K562 (cell line): ENCODE measurements around the gene PAXIP1. TPM values are rescaled to one million over a fixed set of nuclear protein-coding genes. Genes with fewer than 3 reads are reported as not detected.

ENCODE experiments used
- ATAC-seq: fragments of 200-7000 bp; cut with Tn5 transposase; 3 replicates; pipeline ENCODE4 v1.9.1; 2020; ENCODE audit warnings: moderate library complexity
- BruUV-seq: library from RNA; stranded (reverse); fragments of 400-500 nt; replicated peaks from 2 replicates; lab custom pipeline; 2021; lab: Mats Ljungman, UMichigan
- CTCF ChIA-PET: fragments of 300-600 bp; formaldehyde crosslinking; extraction: SDS; loops from one replicate; lab custom pipeline; 2021; ENCODE audit warnings: low intra/inter-chr PET ratio; lab: Yijun Ruan, JAX
- POLR2A ChIA-PET: fragments of 300-600, 350-650 bp; sonication (Branson Sonifier 250); formaldehyde crosslinking; extraction: SDS; loops from one replicate; lab custom pipeline; 2021; ENCODE audit warnings: antibody characterized with exemption, inconsistent platforms; lab: Yijun Ruan, JAX
- DNase-seq, 4 experiments: peaks; one replicate each; pipeline versions ENCODE4 v3.0.0 to v3.0.0-alpha.2; 2011 to 2018; ENCODE audit warnings: low spot score in 3 of 4, mixed read lengths in 3 of 4; ENCODE audit errors: extremely low read depth in 1 of 4
- FAIRE-seq: peaks from 2 replicates; lab custom pipeline; 2011; peaks lifted over from hg19 to GRCh38; lab: Jason Lieb, UNC
- H2AFZ ChIP-seq: 2 replicates; pipeline ENCODE4 v1.6.0; 2011; ENCODE audit warnings: low read depth, low read length, control low read depth, inconsistent platforms
- H3K27ac ChIP-seq: fragments of 200-600 bp; 3 replicates; pipeline ENCODE4 v1.8.0; 2011; ENCODE audit warnings: low read depth, mild to moderate bottlenecking, control low read depth, inconsistent platforms, low read length, moderate library complexity, mixed read lengths; ENCODE audit errors: extremely low read depth
- H3K27me3 ChIP-seq, 2 experiments: fragments of 300-600 bp in 1 of 2; 2 replicates in 1 of 2; 3 replicates in 1 of 2; pipeline versions ENCODE4 v1.6.0 to v1.8.0; 2011; ENCODE audit warnings: inconsistent platforms in 2 of 2, low read length in 2 of 2, mild to moderate bottlenecking in 1 of 2, mixed read lengths in 1 of 2, moderate library complexity in 1 of 2; ENCODE audit not compliant: control insufficient read depth in 2 of 2, insufficient read depth in 2 of 2
- H3K36me3 ChIP-seq: fragments of 300-600 bp; 3 replicates; pipeline ENCODE4 v1.8.0; 2011; ENCODE audit warnings: mild to moderate bottlenecking, low read length, inconsistent platforms; ENCODE audit not compliant: control insufficient read depth, insufficient read depth
- H3K4me1 ChIP-seq, 2 experiments: fragments of 200-600 bp in 1 of 2; replicated peaks in 1 of 2; 2 replicates in 1 of 2; 3 replicates in 1 of 2; pipeline versions ENCODE4 v1.5.1 to v1.8.0; 2011; ENCODE audit warnings: inconsistent platforms in 2 of 2, low read length in 2 of 2, mild to moderate bottlenecking in 1 of 2, mixed read lengths in 1 of 2, moderate library complexity in 1 of 2; ENCODE audit not compliant: control insufficient read depth in 2 of 2, insufficient read depth in 2 of 2
- H3K4me2 ChIP-seq: 2 replicates; pipeline ENCODE4 v1.6.1; 2011; ENCODE audit warnings: low read length, control low read depth, inconsistent platforms, mixed read lengths; ENCODE audit not compliant: insufficient read depth
- H3K4me3 ChIP-seq: fragments of 200-600 bp; sonication (generic), shearing (Covaris generic); 2 replicates; pipeline ENCODE4 v1.5.1; 2016; ENCODE audit warnings: control low read depth, inconsistent platforms
- H3K79me2 ChIP-seq: fragments of 200-600 bp; 3 replicates; pipeline ENCODE4 v1.8.0; 2011; ENCODE audit warnings: low read length, inconsistent platforms; ENCODE audit not compliant: control insufficient read depth, insufficient read depth
- H3K9ac ChIP-seq, 2 experiments: 2 replicates each; pipeline versions ENCODE4 v1.6.0 to v1.6.1; 2011; ENCODE audit warnings: low read depth in 2 of 2, low read length in 2 of 2, control low read depth in 1 of 2, inconsistent platforms in 1 of 2, mild to moderate bottlenecking in 1 of 2, mixed read lengths in 1 of 2; ENCODE audit not compliant: insufficient read depth in 1 of 2
- H3K9me1 ChIP-seq: one replicate; pipeline ENCODE4 v1.6.0; 2011; ENCODE audit warnings: inconsistent platforms, mild to moderate bottlenecking, low read length, moderate library complexity; ENCODE audit not compliant: control insufficient read depth, insufficient read depth
- H3K9me3 ChIP-seq: replicated peaks from 2 replicates; pipeline ENCODE4 v1.5.1; 2011; ENCODE audit warnings: low read depth, low read length, inconsistent platforms; ENCODE audit not compliant: control insufficient read depth, insufficient read depth
- H4K20me1 ChIP-seq: replicated peaks from 2 replicates; pipeline ENCODE4 v1.6.1; 2011; ENCODE audit warnings: low read length, inconsistent platforms, mixed read lengths; ENCODE audit not compliant: control insufficient read depth, insufficient read depth
- ARID1B ChIP-seq: fragments of 450-650 bp; IDR thresholded peaks from 2 replicates; pipeline ENCODE4 v1.6.1; 2016; ENCODE audit warnings: antibody characterized with exemption, mild to moderate bottlenecking, inconsistent platforms
- ESRRA ChIP-seq: fragments of 450-650 bp; IDR thresholded peaks from 2 replicates; pipeline ENCODE4 v1.6.1; 2014; ENCODE audit warnings: low read depth, mild to moderate bottlenecking, moderate library complexity, borderline replicate concordance
- FOXJ2 ChIP-seq: fragments of 200-800 bp; sonication (Bioruptor generic); IDR thresholded peaks from 2 replicates; pipeline ENCODE4 v1.6.1; 2016; ENCODE audit warnings: missing genetic modification characterization, missing compliant biosample characterization
- HMG20A ChIP-seq: fragments of 450-650 bp; formaldehyde crosslinking; conservative IDR thresholded peaks from 2 replicates; pipeline ENCODE4 v1.4.0; 2020; ENCODE audit warnings: mild to moderate bottlenecking, mixed read lengths
- KLF6 ChIP-seq: fragments of 250-450 bp; sonication (Bioruptor Pico); IDR thresholded peaks from 2 replicates; pipeline ENCODE4 v1.4.0; 2020; ENCODE audit warnings: mild to moderate bottlenecking, moderate library complexity, borderline replicate concordance
- NCOR1 ChIP-seq: fragments of 450-650 bp; IDR thresholded peaks from 2 replicates; pipeline ENCODE4 v1.6.1; 2016; ENCODE audit warnings: mild to moderate bottlenecking, moderate library complexity
- NR2F6 ChIP-seq: fragments of 450-650 bp; formaldehyde crosslinking; IDR thresholded peaks from 2 replicates; pipeline ENCODE4 v1.4.0; 2020; ENCODE audit warnings: mild to moderate bottlenecking
- SNIP1 ChIP-seq: fragments of 450-650 bp; IDR thresholded peaks from 2 replicates; pipeline ENCODE4 v1.7.1; 2017; ENCODE audit warnings: low read depth, mild to moderate bottlenecking
- WGBS: fragments of 100-300 bp; shearing (Covaris generic); methylation state at CpG from one replicate; pipeline ENCODE4 v1.1.6; 2016; ENCODE audit warnings: low coverage, mixed read lengths; ENCODE audit not compliant: insufficient coverage; ENCODE audit errors: missing lambda C conversion rate; 5-methylcytosine and 5-hydroxymethylcytosine counted together
- in situ Hi-C: fragments of 300-500 bp; cut with MboI; formaldehyde crosslinking; loops from 4 replicates; pipeline ENCODE4 v1.15.0; 2018; ENCODE audit warnings: inconsistent platforms, mixed read lengths
- intact Hi-C: fragments of 100-400 bp; cut with micrococcal nuclease; formaldehyde crosslinking; loops from 2 replicates; pipeline ENCODE4 v1.14.2; 2022
- polyA plus RNA-seq, 8 experiments: library from polyadenylated mRNA; depleted of rRNA in 4 of 8; stranded (reverse) in 5 of 8; unstranded in 3 of 8; fragments of >200 nt; fragmentation: Nextera tagmentation in 2 of 8; fragmentation: Illumina TruSeq in 1 of 8; extraction: Ambion mirVana in 2 of 8; extraction: Trizol in 1 of 8; gene quantifications; 2 replicates each; pipeline versions ENCODE4 v1.2.1 to v1.2.3, GENCODE V29; 2011 to 2014; ENCODE audit warnings: inconsistent platforms in 1 of 8, missing spikeins in 1 of 8
- total RNA-seq, 7 experiments: library from RNA; depleted of rRNA in 6 of 7; stranded (reverse); fragments of >200 nt in 6 of 7; fragmentation: Illumina TruSeq in 2 of 7; extraction: Trizol in 2 of 7; gene quantifications; 2 replicates each; pipeline versions ENCODE4 v1.2.1 to v1.2.3, GENCODE V29; 2011 to 2021; ENCODE audit warnings: low replicate concordance in 1 of 7
- TF ChIP-seq, protein P1 (sequence below), 3 experiments: IDR thresholded peaks in 2 of 3; conservative IDR thresholded peaks in 1 of 3; 2 replicates each; pipeline ENCODE4 v1.5.1; 2011 to 2012; ENCODE audit warnings: low read length in 3 of 3, mild to moderate bottlenecking in 3 of 3, control low read depth in 2 of 3, improper control_type of control experiment in 1 of 3, inconsistent platforms in 1 of 3, low read depth in 1 of 3, mixed read lengths in 1 of 3, moderate library complexity in 1 of 3; ENCODE audit not compliant: insufficient read depth in 2 of 3
- TF ChIP-seq, protein P2 (sequence below), 3 experiments: fragments of 200-800 bp in 1 of 3; fragments of 250-450 bp in 1 of 3; fragments of 450-650 bp in 1 of 3; sonication (Bioruptor Pico) in 1 of 3; sonication (Bioruptor generic) in 1 of 3; formaldehyde crosslinking in 1 of 3; IDR thresholded peaks; 2 replicates each; pipeline versions ENCODE4 v1.6.1 to v1.8.0; 2016 to 2022; ENCODE audit warnings: mild to moderate bottlenecking in 2 of 3, missing genetic modification characterization in 2 of 3, missing compliant biosample characterization in 1 of 3, moderate library complexity in 1 of 3
- TF ChIP-seq, protein P3 (sequence below): sonication (generic); IDR thresholded peaks from 2 replicates; pipeline ENCODE4 v1.6.1; 2016

PAXIP1 gene
- total and polyA plus RNA-seq, 9 of the 15 experiments (the other 6 are each of a cell fraction or from before 2014, with no cell fraction given) = 9.7 to 37.9 (median 28.4) TPM

DNA sequence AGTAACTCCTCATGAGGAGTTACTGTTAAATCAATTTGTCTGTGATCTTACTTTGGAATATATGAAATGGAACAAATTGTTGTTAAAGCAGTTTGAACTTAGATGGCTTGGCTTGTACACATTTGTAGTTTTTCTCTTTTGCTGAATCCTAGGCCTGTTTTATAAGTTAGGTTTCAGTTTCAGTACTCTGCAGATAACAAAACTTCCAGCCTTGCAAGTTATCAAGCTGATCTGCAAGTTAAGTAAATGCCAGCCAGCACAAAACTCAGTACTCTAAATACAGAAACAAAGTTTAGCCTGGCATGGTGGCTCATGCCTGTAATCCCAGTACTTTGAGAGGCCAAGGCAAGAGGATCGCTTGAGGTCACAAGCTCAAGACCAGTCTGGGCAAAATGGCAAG lies 25.0 kb upstream of the PAXIP1 start (continued):
- TF ChIP-seq, protein P1, sequence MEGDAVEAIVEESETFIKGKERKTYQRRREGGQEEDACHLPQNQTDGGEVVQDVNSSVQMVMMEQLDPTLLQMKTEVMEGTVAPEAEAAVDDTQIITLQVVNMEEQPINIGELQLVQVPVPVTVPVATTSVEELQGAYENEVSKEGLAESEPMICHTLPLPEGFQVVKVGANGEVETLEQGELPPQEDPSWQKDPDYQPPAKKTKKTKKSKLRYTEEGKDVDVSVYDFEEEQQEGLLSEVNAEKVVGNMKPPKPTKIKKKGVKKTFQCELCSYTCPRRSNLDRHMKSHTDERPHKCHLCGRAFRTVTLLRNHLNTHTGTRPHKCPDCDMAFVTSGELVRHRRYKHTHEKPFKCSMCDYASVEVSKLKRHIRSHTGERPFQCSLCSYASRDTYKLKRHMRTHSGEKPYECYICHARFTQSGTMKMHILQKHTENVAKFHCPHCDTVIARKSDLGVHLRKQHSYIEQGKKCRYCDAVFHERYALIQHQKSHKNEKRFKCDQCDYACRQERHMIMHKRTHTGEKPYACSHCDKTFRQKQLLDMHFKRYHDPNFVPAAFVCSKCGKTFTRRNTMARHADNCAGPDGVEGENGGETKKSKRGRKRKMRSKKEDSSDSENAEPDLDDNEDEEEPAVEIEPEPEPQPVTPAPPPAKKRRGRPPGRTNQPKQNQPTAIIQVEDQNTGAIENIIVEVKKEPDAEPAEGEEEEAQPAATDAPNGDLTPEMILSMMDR (IDR thresholded peaks at IDR 0.05 in 2 of 3, conservative IDR thresholded peaks at IDR 0.05 in 1 of 3; ENCODE audit: insufficient read depth in 2 of 3, low read depth in 1 of 3, low read length in 3 of 3) = no peak
- TF ChIP-seq, all 486 proteins: peak for 0

DNA sequence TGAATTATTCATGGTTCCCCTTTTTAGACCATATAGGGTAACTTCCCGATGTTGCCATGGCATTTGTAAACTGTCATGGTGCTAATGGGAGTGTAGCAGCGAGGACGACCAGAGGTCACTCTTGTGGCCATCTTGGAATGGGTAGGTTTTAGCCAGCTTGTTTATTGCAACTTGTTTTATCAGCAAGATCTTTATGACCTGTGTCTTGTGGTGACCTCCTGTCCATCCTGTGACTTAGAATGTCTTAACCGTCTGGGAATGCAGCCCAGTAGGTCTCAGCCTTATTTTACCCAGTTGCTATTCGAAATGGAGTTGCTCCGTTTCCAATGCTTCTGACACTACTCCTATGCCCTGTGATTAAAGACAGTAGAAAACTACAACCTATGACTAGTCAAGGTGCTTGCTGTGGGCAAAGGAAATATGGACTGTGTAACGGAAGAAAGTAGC lies 18.8 kb upstream of the PAXIP1 start:
- no peak for DNase-seq
- H3K4me1 ChIP-seq = no peaks in the 10 kb centered on the region; a peak in 1 of 5 replicates
- POLR2A ChIA-PET = interaction anchor here (0.7 to 1.5 kb wide), 7 partner anchors 10 to 190 kb away, joined by 3 to 7 read pairs (median 3); no protein-coding TSS in a partner anchor
- ATAC-seq = no peak; the same call in 1 of the 3 replicates
- no peaks in the 10 kb centered on the region for H3K36me3 ChIP-seq
- H3K9me1 ChIP-seq = no peaks in the 10 kb centered on the region
- no peaks in the 10 kb centered on the region for H3K9me3 ChIP-seq
- BruUV-seq = no TSS peak
- H3K27ac ChIP-seq = no peak overlapping the region
- no peak overlapping the region for H3K9ac ChIP-seq
- peaks cover 37 to 42% of the 10 kb centered on the region in 2 experiments for H3K27me3 ChIP-seq
- no peak overlapping the region; the same call in 1 of the 2 replicates for H2AFZ ChIP-seq
- CTCF ChIA-PET = no interaction called here
- FAIRE-seq = no peak
- in situ Hi-C loops (no loop called here), intact Hi-C loops (no loop called here)
- no peak overlapping the region for H3K4me3 ChIP-seq
- H3K4me2 ChIP-seq = no peak overlapping the region
- H4K20me1 ChIP-seq = no peaks in the 10 kb centered on the region
- WGBS = 2% methylated on average over 7 of the region's 7 CpGs
- no peaks in the 10 kb centered on the region for H3K79me2 ChIP-seq
- TF ChIP-seq, protein P2, sequence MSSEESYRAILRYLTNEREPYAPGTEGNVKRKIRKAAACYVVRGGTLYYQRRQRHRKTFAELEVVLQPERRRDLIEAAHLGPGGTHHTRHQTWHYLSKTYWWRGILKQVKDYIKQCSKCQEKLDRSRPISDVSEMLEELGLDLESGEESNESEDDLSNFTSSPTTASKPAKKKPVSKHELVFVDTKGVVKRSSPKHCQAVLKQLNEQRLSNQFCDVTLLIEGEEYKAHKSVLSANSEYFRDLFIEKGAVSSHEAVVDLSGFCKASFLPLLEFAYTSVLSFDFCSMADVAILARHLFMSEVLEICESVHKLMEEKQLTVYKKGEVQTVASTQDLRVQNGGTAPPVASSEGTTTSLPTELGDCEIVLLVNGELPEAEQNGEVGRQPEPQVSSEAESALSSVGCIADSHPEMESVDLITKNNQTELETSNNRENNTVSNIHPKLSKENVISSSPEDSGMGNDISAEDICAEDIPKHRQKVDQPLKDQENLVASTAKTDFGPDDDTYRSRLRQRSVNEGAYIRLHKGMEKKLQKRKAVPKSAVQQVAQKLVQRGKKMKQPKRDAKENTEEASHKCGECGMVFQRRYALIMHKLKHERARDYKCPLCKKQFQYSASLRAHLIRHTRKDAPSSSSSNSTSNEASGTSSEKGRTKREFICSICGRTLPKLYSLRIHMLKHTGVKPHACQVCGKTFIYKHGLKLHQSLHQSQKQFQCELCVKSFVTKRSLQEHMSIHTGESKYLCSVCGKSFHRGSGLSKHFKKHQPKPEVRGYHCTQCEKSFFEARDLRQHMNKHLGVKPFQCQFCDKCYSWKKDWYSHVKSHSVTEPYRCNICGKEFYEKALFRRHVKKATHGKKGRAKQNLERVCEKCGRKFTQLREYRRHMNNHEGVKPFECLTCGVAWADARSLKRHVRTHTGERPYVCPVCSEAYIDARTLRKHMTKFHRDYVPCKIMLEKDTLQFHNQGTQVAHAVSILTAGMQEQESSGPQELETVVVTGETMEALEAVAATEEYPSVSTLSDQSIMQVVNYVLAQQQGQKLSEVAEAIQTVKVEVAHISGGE (CRISPR knock-in tag; IDR thresholded peaks at IDR 0.05) = peak in 1 of 3 experiments; percentile 70; a peak in 2 of 6 replicates
- TF ChIP-seq ESRRA (peak; percentile 99), SNIP1 (no peak), NCOR1 (no peak), HMG20A (CRISPR knock-in tag) (no peak), KLF6 (CRISPR knock-in tag) (no peak), NR2F6 (CRISPR knock-in tag) (no peak), ARID1B (no peak), FOXJ2 (tag) (peak; percentile 91)
- TF ChIP-seq, protein P3, sequence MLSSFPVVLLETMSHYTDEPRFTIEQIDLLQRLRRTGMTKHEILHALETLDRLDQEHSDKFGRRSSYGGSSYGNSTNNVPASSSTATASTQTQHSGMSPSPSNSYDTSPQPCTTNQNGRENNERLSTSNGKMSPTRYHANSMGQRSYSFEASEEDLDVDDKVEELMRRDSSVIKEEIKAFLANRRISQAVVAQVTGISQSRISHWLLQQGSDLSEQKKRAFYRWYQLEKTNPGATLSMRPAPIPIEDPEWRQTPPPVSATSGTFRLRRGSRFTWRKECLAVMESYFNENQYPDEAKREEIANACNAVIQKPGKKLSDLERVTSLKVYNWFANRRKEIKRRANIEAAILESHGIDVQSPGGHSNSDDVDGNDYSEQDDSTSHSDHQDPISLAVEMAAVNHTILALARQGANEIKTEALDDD = peak; percentile 53; the same call in 1 of the 2 replicates
